Brain microvascular endothelial cell (primary cell): ENCODE results near the gene MDFI.

Source experiments
- DNase-seq: peaks from one replicate; pipeline ENCODE4 v3.0.0-alpha.2; 2020
- H3K27ac ChIP-seq: fragments of 250-450 bp; sonication (Bioruptor Pico); 2 replicates; pipeline ENCODE4 v1.5.1; 2020; ENCODE audit warnings: mild to moderate bottlenecking, moderate library complexity
- H3K27me3 ChIP-seq: fragments of 250-450 bp; sonication (Bioruptor Pico); replicated peaks from 2 replicates; pipeline ENCODE4 v1.5.1; 2020; ENCODE audit warnings: mild to moderate bottlenecking
- H3K36me3 ChIP-seq: fragments of 250-450 bp; sonication (Bioruptor Pico); replicated peaks from 2 replicates; pipeline ENCODE4 v1.5.1; 2020; ENCODE audit warnings: mild to moderate bottlenecking
- H3K4me3 ChIP-seq: 2 replicates; pipeline ENCODE4 v1.5.1; 2011; ENCODE audit warnings: low read depth, mild to moderate bottlenecking, control low read depth, low read length, moderate library complexity
- CTCF ChIP-seq: IDR thresholded peaks from 2 replicates; pipeline ENCODE4 v1.5.1; 2011; ENCODE audit warnings: low read depth, mild to moderate bottlenecking, moderate library complexity, low read length, control low read depth, inconsistent platforms; ENCODE audit errors: missing control alignments
- in situ Hi-C: cut with HindIII; loops from 2 replicates; pipeline ENCODE4 v1.10.0; 2017; ENCODE audit warnings: low sequenced_read_pairs, low pct_ligation_motif_present

Gene MDFI

GRCh38 chr6:41678511-41679084, 40.3 kb downstream of the MDFI start:
- Histone ChIP-seq H3K4me3 (no peak overlapping the region), H3K27me3 (no peaks in the 10 kb centered on the region), H3K36me3 (no peaks in the 10 kb centered on the region), H3K27ac (no peak overlapping the region)
- in situ Hi-C loops = no loop called here
- no peak for DNase-seq
- no peak for TF ChIP-seq CTCF

GRCh38 chr6:41679696-41680095, 41.4 kb downstream of the MDFI start:
- H3K27ac ChIP-seq = no peak overlapping the region
- H3K27me3 ChIP-seq = no peaks in the 10 kb centered on the region
- H3K36me3 ChIP-seq = peaks cover 8% of the 10 kb centered on the region
- TF ChIP-seq CTCF = no peak
- DNase-seq = no peak
- H3K4me3 ChIP-seq = no peak overlapping the region
- in situ Hi-C loops = no loop called here

- no peak overlapping the region for H3K27ac ChIP-seq
- H3K27me3 ChIP-seq = no peaks in the 10 kb centered on the region
- TF ChIP-seq CTCF = no peak
- in situ Hi-C loops = no loop called here
- no peak for DNase-seq
- H3K36me3 ChIP-seq = peaks cover 8% of the 10 kb centered on the region
- H3K4me3 ChIP-seq = no peak overlapping the region
Observed at GRCh38 chr6:41680182-41680965, 42.1 kb downstream of the MDFI start.

- in situ Hi-C loops = no loop called here
- DNase-seq = peak; percentile 92
- Histone ChIP-seq H3K36me3 (peaks cover 13% of the 10 kb centered on the region), H3K27me3 (no peaks in the 10 kb centered on the region), H3K4me3 (no peak overlapping the region), H3K27ac (no peak overlapping the region)
- peak; percentile 95 for TF ChIP-seq CTCF
Observed at GRCh38 chr6:41682056-41682477, 43.8 kb downstream of the MDFI start.

GRCh38 chr6:41682497-41683272, 44.4 kb downstream of the MDFI start:
- peak overlapping the region; percentile 42 for H3K4me3 ChIP-seq

More at GRCh38 chr6:41682497-41683272, 44.4 kb downstream of the MDFI start:
- Histone ChIP-seq H3K36me3 (peaks cover 13% of the 10 kb centered on the region), H3K27me3 (no peaks in the 10 kb centered on the region), H3K27ac (no peak overlapping the region)
- DNase-seq = no peak
- TF ChIP-seq CTCF = no peak
- in situ Hi-C loops = no loop called here
